Fibroblast of the aortic adventitia (primary cell): Measurements from ENCODE around the gene PPRC1. TPM values are rescaled to one million over a fixed set of nuclear protein-coding genes. Genes with fewer than 3 reads are reported as not detected.

Source experiments
- DNase-seq: peaks from one replicate; pipeline ENCODE4 v3.0.0-alpha.2; 2010; ENCODE audit warnings: low read depth
- H3K4me3 ChIP-seq: 2 replicates; pipeline ENCODE4 v1.5.1; 2011; ENCODE audit warnings: low read depth, mild to moderate bottlenecking, control low read depth, low read length, moderate library complexity
- total RNA-seq: library from RNA; depleted of rRNA; stranded (reverse); fragments of >200 nt; gene quantifications from 2 replicates; pipeline ENCODE4 v1.2.3, GENCODE V29; 2012; ENCODE audit warnings: low replicate concordance
- TF ChIP-seq, protein P1 (sequence below): IDR thresholded peaks from 2 replicates; pipeline ENCODE4 v1.5.1; 2011; ENCODE audit warnings: mild to moderate bottlenecking, low read length, control low read depth, inconsistent platforms; ENCODE audit not compliant: insufficient read depth

PPRC1 gene
- total RNA-seq, 1 donor, result 22.8 TPM

DNA sequence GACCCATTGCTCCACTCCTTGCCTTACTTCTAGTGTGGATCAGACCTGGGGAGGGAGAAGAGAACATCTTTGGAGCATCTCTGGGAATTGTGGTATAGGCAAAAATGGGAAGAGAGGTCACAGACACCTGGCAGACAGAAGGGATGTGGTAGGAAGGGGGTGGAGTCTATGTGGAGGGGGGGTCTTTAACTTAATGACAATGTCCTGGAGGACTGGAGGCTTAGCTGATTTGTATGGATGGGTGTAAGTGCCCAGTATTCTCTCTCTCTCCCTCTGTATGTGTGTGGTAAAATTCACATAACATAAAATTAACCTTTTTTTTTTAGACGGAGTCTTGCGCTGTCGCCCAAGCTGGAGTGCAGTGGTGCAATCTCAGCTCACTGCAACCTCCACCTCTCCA, 9.6 kb upstream of the PPRC1 start:
- TF ChIP-seq, protein P1, sequence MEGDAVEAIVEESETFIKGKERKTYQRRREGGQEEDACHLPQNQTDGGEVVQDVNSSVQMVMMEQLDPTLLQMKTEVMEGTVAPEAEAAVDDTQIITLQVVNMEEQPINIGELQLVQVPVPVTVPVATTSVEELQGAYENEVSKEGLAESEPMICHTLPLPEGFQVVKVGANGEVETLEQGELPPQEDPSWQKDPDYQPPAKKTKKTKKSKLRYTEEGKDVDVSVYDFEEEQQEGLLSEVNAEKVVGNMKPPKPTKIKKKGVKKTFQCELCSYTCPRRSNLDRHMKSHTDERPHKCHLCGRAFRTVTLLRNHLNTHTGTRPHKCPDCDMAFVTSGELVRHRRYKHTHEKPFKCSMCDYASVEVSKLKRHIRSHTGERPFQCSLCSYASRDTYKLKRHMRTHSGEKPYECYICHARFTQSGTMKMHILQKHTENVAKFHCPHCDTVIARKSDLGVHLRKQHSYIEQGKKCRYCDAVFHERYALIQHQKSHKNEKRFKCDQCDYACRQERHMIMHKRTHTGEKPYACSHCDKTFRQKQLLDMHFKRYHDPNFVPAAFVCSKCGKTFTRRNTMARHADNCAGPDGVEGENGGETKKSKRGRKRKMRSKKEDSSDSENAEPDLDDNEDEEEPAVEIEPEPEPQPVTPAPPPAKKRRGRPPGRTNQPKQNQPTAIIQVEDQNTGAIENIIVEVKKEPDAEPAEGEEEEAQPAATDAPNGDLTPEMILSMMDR, result no peak
- no peak for DNase-seq
- H3K4me3 ChIP-seq, result no peak overlapping the region

DNA sequence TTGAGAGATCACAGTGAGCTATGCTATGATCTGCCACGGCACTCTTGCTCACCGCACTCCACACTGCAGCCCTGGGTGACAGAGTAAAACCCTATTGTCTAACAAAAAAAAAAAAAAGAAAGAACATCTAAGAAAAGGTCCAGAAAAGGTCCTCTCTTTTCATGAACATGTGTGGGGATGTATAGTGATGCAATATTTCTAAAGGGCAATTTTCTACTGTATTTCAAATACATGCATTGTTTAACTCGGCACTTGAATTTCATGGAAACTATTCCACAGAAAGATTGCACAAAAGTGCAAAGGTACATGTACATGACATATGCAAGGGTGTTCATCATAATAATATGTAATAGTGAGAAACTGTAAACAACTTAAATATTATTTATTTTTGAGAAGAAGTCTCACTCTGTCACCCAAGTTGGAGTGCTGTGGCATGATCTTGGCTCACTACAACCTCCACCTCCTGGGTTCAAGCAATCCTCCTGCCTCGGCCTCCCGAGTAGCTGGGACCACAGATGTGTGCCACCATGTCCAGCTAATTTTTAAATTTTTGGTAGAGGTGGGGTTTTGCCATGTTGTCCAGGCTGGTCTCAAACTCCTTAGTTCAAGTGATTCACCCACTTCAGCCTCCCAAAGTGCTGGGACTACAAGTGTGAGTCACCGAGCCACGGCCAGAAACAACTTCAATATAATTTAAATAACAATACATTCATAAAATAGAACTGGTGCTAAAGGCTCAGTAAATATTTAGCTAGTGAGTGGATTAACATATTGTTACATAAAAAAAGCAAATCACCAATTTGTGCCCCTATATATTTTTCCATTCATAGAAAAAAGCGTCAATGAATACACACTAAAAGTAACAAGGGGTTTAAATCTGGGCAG, 1.3 kb upstream of the PPRC1 start:
- TF ChIP-seq, protein P1, result no peak
- DNase-seq, result peak; percentile 41

DNA sequence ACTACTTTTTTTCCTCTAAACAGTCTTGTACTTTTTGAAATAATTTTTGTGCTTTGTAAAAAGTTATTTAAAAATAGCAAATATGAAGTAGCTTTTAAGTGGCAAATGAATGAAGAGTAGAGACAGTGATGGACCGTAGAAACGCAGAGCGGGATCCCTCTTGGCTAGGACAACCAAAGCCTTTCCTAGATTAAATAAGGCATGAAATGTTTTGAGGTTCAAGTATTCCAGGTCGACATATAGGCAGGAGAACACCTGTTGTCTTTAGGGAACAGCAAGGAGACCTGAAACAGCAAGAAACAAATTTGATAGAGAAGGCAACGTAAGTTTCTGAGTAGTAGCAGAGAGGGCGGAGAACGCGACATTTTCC, 662 bp upstream of the PPRC1 start:
- TF ChIP-seq, protein P1, result no peak
- peak overlapping the region; percentile 66 for H3K4me3 ChIP-seq
- DNase-seq, result no peak

More for the DNA sequence above, 1.3 kb upstream of the PPRC1 start:
- H3K4me3 ChIP-seq, result no peak overlapping the region

DNA sequence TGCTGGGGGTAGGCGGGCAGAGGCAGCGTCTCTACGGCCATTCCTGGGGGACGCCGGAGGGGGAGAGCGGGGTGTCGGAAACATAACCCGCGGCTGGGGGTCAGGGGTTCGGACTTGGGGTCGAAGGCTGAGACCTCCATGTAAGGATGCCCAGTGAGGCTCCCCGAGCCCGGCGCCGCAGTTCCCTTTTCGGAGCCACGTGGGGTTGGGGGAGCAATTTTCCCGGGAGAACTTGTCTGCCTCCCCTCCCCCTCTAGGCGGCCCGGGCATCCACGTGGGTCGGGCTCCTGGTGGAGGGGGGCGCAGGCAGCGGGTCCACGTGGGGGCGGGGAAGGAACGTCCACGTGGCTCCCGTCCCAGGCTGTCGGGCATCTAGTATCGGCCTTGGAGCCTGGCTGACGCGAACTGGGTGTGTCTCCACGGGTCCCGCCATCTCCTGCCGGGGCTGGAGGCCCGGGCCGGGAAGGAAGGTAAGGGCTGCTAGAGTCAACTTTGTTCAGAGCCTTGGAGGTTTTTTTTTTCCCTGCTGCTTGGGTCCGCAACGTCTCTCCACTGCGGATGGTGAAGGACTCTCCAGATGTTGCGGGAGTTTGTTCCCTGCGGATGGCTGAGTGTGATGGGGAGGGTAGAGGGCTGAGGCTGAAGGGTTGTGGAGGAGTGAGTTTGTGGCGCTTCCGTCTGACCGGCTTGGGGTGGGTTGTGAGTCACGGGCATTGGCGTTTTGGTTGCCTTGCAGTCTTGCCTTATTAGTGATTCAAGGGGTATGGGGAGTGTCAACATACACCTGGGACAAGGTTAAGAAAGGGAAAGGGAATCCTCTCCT, 744 bp downstream of the PPRC1 start:
- DNase-seq, result peak; percentile 70
- TF ChIP-seq, protein P1, result no peak
- H3K4me3 ChIP-seq, result peak overlapping the region; percentile 95

DNA sequence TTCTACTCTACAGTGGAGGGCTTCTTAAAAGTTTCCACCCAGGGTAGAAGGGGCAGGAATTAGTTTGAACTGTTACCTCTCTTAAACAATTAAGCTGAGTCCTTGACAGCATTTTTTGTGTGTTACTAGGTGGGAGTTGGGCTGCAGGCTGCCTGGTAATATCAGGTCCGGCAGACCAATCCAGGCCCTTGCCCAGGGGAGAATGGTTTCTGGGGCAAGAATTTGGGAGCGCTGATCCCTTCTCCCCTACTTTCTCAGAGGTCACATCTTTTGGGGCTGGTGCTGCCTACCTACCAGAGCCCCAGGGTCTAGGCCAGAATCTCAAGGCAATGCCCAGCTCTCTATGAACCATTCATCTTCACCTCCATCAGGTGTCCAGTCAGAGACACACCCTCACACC, 1.6 kb downstream of the PPRC1 start:
- TF ChIP-seq, protein P1, result no peak
- peak overlapping the region; percentile 95 for H3K4me3 ChIP-seq
- DNase-seq, result no peak

DNA sequence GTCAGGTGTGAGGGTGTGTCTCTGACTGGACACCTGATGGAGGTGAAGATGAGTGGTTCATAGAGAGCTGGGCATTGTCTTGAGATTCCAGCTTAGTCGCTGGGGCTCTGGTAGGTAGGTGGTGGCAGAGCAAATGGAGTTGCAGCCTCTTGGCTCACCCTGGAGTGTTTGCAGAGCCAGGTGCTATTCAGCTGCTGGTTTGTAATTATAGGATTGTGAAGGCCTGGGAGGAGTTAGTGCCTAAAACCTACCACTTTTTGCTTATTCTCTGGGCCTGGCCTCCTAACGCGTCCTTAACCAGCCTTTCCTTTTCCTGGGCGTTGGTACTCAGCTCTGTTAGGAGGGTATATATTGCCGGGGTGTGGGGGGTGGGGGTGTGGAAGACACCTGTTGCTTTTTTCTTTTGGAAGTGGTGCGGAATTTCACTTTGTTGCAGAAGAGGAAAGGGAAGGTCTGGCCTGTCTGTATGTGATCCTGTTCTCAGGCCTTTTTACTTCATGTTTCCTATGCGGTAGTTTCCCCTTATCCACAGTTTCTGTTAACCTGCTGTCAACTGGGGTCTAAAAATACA, 3.2 kb downstream of the PPRC1 start:
- TF ChIP-seq, protein P1, result no peak
- no peak overlapping the region for H3K4me3 ChIP-seq
- no peak for DNase-seq
